GM10266 (cell line): Measurements from ENCODE around the gene KCNIP1.

Experiments
- DNase-seq: peaks from one replicate; pipeline ENCODE4 v3.0.0; 2012; ENCODE audit errors: extremely low spot score
- CTCF ChIP-seq: IDR thresholded peaks from 2 replicates; pipeline ENCODE4 v1.5.1; 2012; ENCODE audit warnings: mild to moderate bottlenecking, low read depth; ENCODE audit not compliant: control insufficient read depth, insufficient read depth; ENCODE audit errors: missing control alignments

Gene KCNIP1

GRCh38 chr5:170525470-170526211, 21.8 kb downstream of the KCNIP1 start:
- TF ChIP-seq CTCF: no peak
- DNase-seq: no peak

- no peak for DNase-seq
- no peak for TF ChIP-seq CTCF
These were observed 24.2 kb downstream of the KCNIP1 start for GRCh38 chr5:170527991-170528390.

GRCh38 chr5:170528976-170529375, 25.2 kb downstream of the KCNIP1 start:
- DNase-seq: no peak
- no peak for TF ChIP-seq CTCF

- TF ChIP-seq CTCF: no peak
- no peak for DNase-seq
These were observed 29.1 kb downstream of the KCNIP1 start for GRCh38 chr5:170532935-170533334.

- no peak for TF ChIP-seq CTCF
- no peak for DNase-seq
These were observed 29.6 kb downstream of the KCNIP1 start for GRCh38 chr5:170533383-170533782.

GRCh38 chr5:170534177-170534576, 30.4 kb downstream of the KCNIP1 start:
- no peak for DNase-seq
- no peak for TF ChIP-seq CTCF

GRCh38 chr5:170534941-170535340, 31.1 kb downstream of the KCNIP1 start:
- DNase-seq: no peak
- no peak for TF ChIP-seq CTCF
